GM19239 (cell line): ENCODE data around the gene RGR.

Experiments
- DNase-seq: peaks from one replicate; pipeline ENCODE4 v3.0.0; 2011; ENCODE audit warnings: low spot score; ENCODE audit not compliant: insufficient read length
- FAIRE-seq: peaks from 2 replicates; lab custom pipeline; 2011; peaks lifted over from hg19 to GRCh38; lab: Jason Lieb, UNC

The RGR gene

GRCh38 chr10:84216834-84217233 is 28.0 kb upstream of the RGR start:
- no peak for FAIRE-seq
- DNase-seq: no peak

- FAIRE-seq (no peak), DNase-seq (no peak)
Measured at GRCh38 chr10:84217746-84218145, 27.1 kb upstream of the RGR start.

- DNase-seq (no peak), FAIRE-seq (no peak)
Measured at GRCh38 chr10:84221916-84222315, 22.9 kb upstream of the RGR start.

- FAIRE-seq: no peak
- no peak for DNase-seq
Measured at GRCh38 chr10:84224411-84225028, 20.3 kb upstream of the RGR start.

DNA sequence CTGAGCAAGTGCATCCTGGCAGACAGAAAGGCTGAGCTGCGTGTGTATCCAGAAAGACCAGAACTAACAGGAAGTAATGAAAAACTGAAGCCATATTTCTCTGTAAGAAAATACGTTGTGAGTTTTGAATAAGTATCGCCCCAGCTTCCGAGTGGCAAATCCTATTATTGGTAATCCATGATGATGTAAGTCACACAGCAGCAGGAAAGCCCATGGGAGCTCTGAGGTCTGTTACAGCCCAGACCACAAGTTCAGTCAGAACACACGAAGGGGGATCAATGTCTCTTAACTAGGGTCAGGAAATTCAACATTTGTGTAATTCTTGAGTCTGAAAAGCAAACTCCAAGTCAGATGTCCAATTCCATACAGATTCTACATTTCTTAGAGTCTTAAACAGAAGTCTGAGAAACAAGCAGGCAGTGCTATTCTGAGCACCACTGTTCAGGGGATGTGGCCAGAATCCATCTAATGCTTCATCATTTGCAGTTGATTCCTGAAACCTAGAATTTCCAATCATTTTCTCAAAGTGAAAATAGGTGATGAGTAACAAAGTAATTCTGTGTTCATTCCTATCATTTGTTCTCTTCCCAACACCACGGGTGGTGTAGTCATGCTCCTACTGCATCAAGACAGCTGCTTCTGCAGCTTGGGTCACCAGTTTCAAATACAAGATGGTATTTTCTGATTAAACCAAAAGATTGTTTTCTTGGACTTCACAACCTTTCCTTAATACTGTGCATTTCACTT is 19.3 kb upstream of the RGR start, which contains the start of gene LRIT2:
LRIT2 (minus strand) TSS at position 118 of the 747 bp plus-strand sequence; CDS start at position 94, 24 bp downstream.
- no peak for FAIRE-seq
- DNase-seq: no peak

DNA sequence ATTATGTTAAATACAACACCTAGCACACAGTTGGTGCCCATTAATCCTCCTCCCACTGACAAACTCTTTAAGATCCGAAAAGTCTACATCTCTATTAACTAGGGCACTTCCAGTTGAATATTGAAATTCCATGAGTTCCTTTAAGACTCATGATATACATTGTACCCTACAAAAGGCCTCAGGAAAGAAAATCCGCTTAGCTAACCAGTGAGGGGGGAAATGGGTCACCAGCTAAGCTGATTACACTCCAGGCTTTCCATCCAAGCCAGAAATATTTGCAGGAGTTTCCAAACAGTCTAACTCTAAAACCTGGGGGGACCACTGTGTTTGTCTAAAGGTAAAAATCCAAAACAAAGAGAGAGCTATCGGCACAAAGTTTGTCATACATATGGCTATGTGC is 18.2 kb upstream of the RGR start:
- FAIRE-seq: no peak

GRCh38 chr10:84227810-84228209 is 17.0 kb upstream of the RGR start:
- FAIRE-seq: no peak
- no peak for DNase-seq

More for the DNA sequence above, 18.2 kb upstream of the RGR start:
- DNase-seq: no peak

DNA sequence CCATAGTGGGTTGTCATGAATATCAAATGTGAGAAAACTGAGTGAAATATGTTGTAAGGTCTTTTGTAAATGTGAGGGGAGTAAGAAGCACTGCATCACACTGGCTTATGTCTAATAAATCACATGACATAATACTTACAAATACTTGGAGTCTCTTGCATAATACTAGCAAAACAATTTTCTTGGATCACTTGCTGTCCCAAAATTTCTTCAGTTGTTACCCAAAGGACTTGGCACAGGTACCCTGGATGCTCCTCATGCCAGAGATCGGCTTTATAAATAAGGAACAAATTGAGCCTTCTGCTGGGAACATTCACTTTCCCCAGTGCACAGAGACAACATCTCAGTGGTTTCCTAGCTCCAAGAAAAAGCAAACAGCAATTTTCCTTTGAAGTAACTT is 14.5 kb upstream of the RGR start:
- DNase-seq (no peak), FAIRE-seq (no peak)

- FAIRE-seq (no peak), DNase-seq (no peak)
Measured at GRCh38 chr10:84232376-84232775, 12.5 kb upstream of the RGR start.

DNA sequence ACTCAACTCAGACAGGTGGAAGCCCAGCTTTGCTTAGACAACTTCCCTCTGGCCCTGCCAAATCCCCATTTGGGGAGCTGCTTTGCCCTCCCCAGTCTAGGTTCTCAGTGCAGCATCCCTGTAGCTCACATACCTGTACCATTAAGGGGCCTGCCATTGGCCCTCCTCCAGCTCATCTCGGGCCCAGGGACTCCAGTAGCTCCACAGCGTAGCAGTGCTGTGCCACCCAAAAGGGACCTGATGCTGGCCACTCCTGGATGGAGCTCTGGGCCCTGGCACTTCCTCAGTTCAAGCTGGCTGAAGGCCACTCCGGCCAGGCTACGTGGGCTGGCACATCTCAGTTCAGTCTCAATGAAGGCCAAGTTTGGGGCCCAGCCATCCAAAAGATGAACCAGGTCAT is 10.9 kb upstream of the RGR start:
- DNase-seq (no peak), FAIRE-seq (no peak)

DNA sequence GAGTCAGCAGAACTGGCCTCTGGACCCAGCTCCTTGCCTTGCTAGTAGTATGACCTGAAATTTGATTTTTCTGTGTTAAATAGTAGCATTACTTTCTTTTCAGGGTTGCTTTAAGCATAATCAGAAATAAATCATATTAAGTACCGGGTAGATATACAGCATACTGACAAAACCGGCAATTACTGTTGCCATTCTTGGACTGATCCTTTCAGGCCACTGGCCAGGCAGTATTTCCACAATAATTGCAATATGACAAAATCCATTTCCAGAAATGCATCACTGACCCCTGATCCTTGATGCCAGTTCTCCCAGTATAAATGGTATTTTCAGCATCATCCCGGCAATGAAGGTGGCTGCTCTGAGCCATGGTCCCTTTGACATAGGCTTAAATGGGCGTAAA is 10.4 kb upstream of the RGR start:
- FAIRE-seq: no peak

GRCh38 chr10:84235096-84235495 is 9.8 kb upstream of the RGR start:
- FAIRE-seq (no peak), DNase-seq (no peak)

More for the DNA sequence above, 10.4 kb upstream of the RGR start:
- DNase-seq: no peak

DNA sequence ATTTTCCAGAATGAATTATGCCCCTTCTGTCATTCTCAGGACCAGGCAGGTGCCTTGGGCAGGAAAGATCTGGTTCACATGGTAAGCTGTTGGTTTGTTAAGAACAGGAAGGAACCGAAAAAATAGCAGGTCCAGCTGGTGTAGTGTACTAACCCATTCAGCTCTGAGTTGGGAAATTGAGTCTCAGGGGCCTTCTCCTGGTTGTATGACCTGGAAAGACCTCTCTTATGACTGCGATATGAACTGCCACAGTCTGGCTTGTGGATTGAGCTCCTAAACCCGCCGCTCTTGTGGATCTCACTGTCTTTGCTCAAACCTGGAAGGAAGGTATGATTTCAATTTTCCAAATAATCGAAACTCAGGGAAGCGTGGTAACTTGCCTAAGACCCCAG is 8.1 kb upstream of the RGR start:
- FAIRE-seq (no peak), DNase-seq (no peak)

DNA sequence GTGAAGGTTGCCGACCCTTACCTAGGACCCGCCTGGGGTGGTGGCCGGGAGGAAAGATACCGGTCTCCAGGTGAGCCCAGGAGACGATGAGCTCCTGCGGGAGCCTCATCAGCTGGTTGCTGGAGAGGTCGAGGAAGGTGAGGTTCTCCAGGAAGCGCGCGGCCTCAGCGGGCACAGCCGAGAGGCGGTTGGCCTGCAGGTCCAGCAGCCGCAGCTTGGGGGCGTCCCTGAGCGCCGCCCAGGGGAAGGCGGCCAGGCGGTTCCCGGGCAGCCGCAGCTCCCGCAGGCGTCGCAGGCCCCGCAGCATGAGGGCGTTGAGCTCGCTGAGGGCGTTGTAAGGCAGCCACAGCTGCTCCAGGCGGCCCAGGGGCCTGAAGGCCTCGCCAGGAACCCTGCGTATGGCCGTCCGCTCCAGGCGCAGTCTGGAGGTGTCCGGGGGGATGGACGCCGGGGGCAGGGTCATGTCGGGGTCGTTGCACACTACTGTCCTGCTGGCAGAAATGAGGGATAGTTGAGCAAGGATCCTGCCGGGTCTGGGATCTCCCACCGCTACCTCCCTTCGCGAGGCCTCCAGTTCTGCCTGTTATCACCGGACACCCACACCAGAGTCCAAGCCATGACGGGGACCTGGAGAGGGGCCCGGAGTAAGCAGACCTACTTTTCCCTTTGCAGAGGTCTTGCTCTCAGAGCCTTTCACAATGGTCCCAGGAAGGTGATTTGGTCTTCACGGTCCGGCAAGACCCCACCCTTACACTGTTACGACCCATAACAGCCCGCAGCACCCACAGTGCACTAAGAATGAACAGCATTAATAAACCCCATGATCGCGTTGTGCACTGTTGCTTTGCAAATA is 7.4 kb upstream of the RGR start:
- no peak for DNase-seq
- FAIRE-seq: no peak

DNA sequence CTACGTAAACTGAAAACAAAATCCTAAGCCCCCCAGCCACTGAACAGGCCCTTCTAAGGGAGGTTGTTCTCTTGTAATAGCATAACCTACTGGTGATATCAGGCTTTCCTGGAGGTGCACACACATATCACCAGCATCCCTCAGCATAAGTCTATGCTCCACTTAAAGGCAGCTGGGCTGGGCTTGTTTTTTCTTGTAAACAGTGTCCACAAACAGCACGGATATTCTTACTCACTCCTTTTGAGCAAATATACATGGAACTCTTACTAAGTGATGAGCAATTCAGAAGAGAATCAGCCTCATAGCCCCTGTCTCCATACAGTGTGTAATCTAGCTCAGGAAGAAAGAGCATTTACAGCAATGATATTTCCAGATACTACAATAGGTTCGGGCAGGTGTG is 5.9 kb upstream of the RGR start:
- DNase-seq (no peak), FAIRE-seq (no peak)

- DNase-seq (no peak), FAIRE-seq (no peak)
Measured at GRCh38 chr10:84241185-84241790, 3.6 kb upstream of the RGR start, which contains the start of gene LRIT1. LRIT1 (minus strand) TSS chr10:84241546; CDS start chr10:84241439, 107 bp downstream.

GRCh38 chr10:84243759-84244158 is 1.1 kb upstream of the RGR start:
- DNase-seq (no peak), FAIRE-seq (no peak)

- FAIRE-seq (no peak), DNase-seq (no peak)
Measured at GRCh38 chr10:84247496-84247895, 2.6 kb downstream of the RGR start.

DNA sequence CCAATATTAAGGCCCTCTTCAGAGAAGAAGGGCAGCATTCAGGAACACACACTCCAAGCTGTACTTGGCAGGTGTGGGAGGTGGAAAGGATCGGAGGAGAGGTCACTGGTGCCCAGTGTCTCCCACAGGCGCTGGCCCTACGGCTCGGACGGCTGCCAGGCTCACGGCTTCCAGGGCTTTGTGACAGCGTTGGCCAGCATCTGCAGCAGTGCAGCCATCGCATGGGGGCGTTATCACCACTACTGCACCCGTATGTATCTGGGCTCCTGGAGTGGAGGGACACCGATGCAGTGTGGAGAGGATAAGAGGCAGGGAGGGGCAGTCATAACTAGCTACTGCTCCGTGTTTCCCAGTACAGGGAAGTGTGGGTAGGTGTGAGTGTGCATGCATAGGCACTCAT is 3.9 kb downstream of the RGR start:
- no peak for FAIRE-seq
- no peak for DNase-seq
